MM.1S (cell line): ENCODE results near the gene CCR6.

Source experiments
- EZH2 ChIP-seq: fragments of 300-600 bp; sonication (generic); optimal IDR thresholded peaks from 2 replicates; pipeline ENCODE3; 2017; ENCODE audit warnings: low read depth, mild to moderate bottlenecking, antibody characterized with exemption, low read length, mixed read lengths
- TF ChIP-seq, protein P1 (sequence below): fragments of 300-600 bp; sonication (generic); IDR thresholded peaks from 2 replicates; pipeline ENCODE4 v1.5.1; 2016; ENCODE audit warnings: antibody characterized with exemption, low read length, mixed read lengths

- TF ChIP-seq EZH2: no peak
- TF ChIP-seq, protein P1, sequence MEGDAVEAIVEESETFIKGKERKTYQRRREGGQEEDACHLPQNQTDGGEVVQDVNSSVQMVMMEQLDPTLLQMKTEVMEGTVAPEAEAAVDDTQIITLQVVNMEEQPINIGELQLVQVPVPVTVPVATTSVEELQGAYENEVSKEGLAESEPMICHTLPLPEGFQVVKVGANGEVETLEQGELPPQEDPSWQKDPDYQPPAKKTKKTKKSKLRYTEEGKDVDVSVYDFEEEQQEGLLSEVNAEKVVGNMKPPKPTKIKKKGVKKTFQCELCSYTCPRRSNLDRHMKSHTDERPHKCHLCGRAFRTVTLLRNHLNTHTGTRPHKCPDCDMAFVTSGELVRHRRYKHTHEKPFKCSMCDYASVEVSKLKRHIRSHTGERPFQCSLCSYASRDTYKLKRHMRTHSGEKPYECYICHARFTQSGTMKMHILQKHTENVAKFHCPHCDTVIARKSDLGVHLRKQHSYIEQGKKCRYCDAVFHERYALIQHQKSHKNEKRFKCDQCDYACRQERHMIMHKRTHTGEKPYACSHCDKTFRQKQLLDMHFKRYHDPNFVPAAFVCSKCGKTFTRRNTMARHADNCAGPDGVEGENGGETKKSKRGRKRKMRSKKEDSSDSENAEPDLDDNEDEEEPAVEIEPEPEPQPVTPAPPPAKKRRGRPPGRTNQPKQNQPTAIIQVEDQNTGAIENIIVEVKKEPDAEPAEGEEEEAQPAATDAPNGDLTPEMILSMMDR: no peak
Observed at GRCh38 chr6:167118839-167119238, 4.1 kb upstream of the CCR6 start.
